ENCODE measurements around the gene SPINDOC. TPM values are rescaled to one million over a fixed set of nuclear protein-coding genes. Genes with fewer than 3 reads are reported as not detected.
A peak's percentile ranks its signal among the peaks of the same experiment; 100 is the strongest.
"Not testable (repeated sequence)": the region's sequence is repeated elsewhere in the genome, so short reads cannot be mapped to it uniquely, and the experiment has no call there.

Gene SPINDOC
- polyA plus RNA-seq, 1 donor: 20.1 TPM

GRCh38 chr11:63855975-63856374 lies 42.7 kb downstream of the SPINDOC start:
- DNase-seq (ENCODE audit: low read depth): no peak

DNA sequence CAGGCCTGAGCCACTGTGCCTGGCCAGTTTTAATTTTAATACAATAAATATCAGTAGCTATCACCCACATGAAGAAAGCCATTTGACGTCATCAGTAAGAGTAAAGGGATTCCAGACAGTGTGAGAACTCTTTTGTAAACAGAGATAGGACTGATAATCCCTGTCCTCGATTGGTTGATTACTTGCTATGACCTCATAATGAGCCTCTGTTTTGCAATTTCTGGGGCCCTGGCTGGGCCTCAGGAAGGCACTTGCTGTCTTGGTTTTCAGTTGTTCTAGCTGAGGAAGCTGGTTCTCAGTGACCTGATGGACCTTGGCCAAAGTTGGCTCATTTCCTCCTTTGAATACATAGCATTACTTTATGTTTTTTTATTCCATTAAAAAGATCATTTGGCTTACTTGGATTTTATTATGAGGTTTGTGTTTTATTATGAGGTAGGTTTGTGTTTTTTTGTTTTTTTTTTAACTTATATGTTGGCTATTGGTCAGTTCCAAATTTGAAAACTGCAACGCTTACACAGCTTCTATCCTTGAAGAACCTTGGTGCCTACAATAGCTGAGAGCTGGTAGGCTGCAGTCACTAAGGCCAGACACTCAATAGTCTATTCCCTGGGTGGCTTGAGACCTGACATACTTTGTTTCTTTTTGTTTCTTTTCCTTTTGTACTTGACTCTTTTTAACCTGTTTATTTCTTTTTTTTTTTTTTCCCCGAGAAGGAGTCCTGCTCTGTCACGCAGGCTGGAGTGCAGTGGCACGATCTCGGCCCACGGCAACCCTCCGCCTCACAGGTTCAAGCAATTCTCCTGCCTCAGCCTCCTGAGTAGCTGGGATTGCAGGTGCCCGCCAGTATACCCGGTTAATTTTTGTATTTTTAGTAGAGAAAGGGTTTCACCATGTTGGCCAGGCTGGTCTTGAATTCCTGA lies 45.6 kb downstream of the SPINDOC start:
- DNase-seq (ENCODE audit: low read depth): no peak

DNA sequence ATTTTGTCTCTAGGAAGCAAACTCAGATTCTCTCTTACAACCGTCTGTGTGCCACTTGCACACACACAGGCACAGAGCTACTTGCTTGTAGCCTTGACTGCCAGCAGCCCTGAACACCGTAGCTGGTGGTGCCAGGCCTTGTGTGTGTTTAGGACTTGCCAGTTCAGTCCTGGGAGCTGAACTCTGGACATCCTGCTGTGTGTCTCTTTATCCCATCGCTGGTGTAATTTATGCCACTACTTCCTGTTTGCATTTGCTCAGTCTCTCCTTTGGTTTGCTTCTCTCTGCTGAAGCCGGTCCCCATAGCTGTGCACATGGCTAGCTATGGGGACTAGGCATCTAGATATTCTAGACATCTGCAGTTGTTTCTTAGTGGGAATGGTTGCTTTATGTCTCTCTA lies 49.7 kb downstream of the SPINDOC start:
- DNase-seq (ENCODE audit: low read depth): no peak

DNA sequence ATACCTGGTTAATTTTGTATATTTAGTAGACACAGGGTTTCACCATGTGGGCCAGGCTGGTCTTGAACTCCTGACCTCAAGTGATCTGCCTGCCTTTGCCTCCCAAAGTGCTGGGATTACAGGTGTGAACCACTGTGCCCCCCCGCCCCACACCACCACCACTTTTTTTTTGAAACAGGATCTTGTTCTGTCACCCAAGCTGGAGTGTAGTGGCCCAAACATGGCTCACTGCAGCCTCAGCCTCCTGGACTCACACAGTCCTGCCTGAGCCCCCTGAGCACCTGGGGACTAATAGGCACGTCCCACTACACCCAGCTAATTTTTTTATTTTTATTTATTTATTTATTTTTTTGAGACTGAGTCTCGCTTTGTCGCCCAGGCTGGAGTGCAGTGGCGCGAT lies 50.4 kb downstream of the SPINDOC start:
- DNase-seq (ENCODE audit: low read depth): not testable (repeated sequence)

DNA sequence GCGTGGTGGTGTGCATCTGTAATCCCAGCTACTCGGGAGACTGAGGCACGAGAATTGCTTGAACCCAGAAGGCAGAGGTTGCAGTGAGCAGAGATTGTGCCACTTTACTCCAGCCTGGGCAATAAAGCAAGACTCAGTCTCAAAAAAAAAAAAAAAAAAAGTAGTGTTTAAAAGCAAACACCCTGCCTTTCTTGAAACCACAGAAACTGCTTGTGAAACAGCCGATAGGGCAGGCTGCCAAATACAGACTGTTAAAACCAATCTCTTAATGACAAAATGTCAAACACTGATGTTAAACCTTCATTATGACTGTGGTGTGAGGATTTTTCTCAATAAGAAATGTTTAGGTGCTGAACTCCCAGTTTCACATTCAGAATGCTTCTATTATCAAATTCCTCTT lies 53.0 kb downstream of the SPINDOC start:
- no peak for DNase-seq (ENCODE audit: low read depth)

GRCh38 chr11:63867511-63867910 lies 54.3 kb downstream of the SPINDOC start:
- no peak for DNase-seq (ENCODE audit: low read depth)

DNA sequence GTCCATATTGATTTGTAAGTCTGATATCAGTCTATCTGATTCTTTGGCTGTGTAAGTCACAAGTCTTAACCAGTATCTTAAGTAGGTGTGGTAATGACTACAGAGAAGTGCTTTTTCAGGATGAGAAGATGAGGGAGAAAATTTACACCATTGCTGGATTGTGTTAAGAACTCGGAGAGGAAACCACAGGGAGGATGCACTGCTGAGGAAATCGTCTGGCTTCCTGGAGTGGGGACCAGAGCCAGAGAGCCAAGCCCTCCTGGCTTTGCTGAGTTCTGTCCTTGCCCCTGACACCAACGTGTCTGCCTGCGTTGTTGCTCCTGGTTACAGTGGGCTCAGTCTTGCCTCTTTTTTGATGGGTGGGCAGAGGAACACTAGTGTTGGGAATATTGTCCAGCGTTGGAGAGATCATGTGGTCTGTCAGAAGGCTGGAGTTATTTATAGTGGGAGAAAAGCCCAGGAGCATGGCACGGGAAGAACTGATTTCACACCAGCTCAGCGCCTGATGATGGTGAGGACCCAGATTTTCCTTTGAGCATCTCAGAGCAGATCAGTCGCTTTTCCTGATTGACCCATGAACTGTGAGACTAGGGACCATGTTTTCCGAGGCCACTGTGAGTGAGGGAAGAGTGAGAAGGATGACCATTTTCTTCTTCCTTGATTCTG lies 55.3 kb downstream of the SPINDOC start:
- no peak for DNase-seq (ENCODE audit: low read depth)

DNA sequence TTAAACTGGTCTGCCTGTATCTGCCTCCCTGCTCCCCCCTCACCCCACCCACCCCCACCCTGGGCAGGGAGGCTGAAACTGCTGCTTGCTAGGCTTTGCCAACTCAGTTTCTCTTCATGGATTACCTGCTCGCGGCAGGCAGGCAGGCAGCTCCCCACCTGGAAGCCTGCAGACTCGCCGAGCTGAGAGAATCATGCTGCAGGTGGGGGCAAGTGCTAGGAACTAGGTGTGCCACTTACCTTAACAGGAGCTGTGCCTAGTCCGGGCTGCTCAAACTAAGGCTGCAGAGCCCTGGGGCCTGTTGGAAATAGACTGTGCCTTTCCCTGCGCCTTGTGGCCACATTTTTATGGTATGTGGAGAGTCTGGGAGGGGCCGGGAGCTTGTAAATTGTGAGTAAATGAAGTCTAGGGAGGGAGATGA lies 55.9 kb downstream of the SPINDOC start:
- no peak for DNase-seq (ENCODE audit: low read depth)

GRCh38 chr11:63869683-63870082 lies 56.4 kb downstream of the SPINDOC start:
- no peak for DNase-seq (ENCODE audit: low read depth)

DNA sequence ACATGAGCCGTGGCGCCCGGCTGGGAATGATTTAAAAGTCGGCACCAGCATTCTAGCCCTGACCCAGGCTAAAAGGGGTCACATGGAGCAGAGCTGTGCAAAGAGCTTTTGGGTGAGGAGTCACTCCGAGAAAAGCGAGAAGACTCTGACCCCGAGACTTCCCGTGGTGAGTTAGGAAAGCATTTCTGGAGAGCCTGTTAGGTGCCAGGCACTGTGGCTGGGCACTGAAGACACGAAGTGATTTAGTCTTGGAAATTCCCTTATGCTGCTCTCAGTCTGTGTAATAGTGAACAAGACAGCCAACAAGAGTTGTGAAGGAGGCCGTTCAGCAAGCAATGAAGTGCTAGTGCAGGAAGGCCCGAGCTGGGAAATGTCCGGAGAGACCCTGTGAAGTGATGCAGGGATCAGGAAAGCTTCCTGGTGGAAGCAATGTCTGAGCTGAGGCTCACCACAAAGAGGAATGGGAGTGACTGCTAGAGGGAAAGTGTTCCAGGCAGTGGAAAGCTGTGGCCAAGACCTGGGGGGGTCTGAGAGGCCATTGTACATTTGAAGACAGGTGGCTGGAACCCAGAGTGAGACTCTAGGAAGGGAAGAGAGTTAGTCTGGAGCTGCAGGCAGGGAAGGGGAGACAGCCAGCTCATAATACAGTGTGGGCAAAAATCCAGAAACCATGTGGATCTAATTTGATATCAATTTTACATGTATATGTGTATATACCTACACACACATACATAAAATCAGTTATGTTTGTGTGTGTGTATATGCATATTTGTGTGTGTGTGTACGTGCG lies 57.3 kb downstream of the SPINDOC start:
- no peak for DNase-seq (ENCODE audit: low read depth)

DNA sequence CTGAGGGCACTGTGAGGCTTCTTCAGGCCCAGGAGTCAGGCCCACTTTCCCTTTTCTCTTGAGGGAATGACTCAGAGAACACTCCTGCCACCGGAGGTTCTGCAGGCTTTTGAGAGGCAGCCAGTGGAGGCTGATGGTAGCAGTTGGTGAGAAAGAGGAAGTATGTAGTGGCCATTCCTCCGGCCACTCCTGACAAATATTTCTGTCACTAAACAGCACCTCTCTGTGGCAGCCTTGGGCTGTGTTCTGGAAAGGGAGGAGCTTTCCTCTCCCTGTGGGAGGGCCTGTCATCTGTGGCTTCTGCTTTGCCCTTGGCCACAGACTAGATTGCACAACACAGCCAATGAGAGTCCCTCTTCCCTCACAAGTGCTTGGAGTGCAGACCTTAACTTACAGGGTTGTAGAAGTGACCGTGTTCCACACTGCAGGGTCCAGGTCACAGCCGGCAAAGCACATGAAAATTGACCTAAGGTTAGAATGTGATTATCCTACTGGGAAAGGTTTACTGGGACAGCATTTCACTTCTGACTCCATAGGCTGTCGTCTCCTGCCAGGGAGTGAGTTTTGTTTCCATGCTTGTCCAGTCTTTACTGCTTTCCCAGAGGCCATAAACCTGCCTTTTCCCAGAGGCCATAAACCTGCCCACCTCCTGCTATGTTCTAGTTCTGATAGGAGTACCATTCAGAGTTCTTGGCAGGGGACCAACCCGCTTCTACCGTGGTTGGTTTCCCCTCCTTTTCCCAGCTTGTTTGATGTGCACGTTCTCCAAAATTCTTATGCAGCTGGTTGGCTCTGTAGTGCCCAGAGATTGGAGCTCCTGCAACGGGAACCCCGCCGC lies 58.9 kb downstream of the SPINDOC start:
- peak; percentile 58 for DNase-seq (ENCODE audit: low read depth)

GRCh38 chr11:63872800-63873197 lies 59.5 kb downstream of the SPINDOC start:
- no peak for DNase-seq (ENCODE audit: low read depth)

DNA sequence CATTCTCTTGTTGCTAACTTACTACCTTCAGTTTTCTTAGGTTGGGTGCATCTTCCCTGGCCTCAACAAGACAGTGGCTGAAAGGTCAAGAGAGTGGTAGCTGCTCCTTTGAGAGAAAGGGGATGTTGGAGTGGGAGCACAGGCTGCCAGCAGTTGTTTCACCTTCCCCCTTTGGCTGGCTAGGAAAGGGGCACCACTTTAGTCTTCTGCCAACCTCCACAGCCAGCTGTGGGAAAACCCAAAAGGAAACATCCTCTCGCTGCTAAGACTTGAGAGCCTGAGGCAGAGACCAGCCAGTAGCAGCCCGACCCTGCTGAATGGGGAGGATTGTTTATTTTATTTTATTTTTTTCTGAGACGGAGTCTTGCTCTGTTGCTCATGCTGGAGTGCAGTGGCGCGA lies 60.1 kb downstream of the SPINDOC start:
- no peak for DNase-seq (ENCODE audit: low read depth)

- DNase-seq (ENCODE audit: low read depth): no peak
These were observed 61.3 kb downstream of the SPINDOC start for GRCh38 chr11:63874511-63874910.

- no peak for DNase-seq (ENCODE audit: low read depth)
These were observed 62.3 kb downstream of the SPINDOC start for GRCh38 chr11:63875506-63876065.

GRCh38 chr11:63876616-63877015 lies 63.4 kb downstream of the SPINDOC start:
- DNase-seq (ENCODE audit: low read depth): no peak

Other genes starting within 250 kb of the SPINDOC start
- 61.0 TPM for gene PLAAT3, start 199.0 kb upstream of the SPINDOC start, polyA plus RNA-seq (ENCODE audit: insufficient read length)
- 13.6 TPM for gene ATL3, start 142.1 kb upstream of the SPINDOC start, polyA plus RNA-seq (ENCODE audit: insufficient read length)
- 50.2 TPM for gene RTN3, start 132.0 kb upstream of the SPINDOC start, polyA plus RNA-seq (ENCODE audit: insufficient read length)
- 30.2 TPM for gene ZFTA, start 44.7 kb upstream of the SPINDOC start, polyA plus RNA-seq (ENCODE audit: insufficient read length)
- gene MARK2, start 25.7 kb downstream of the SPINDOC start, polyA plus RNA-seq (ENCODE audit: insufficient read length): 16.7 TPM
- 11.5 TPM for gene RCOR2, start 103.7 kb downstream of the SPINDOC start, polyA plus RNA-seq (ENCODE audit: insufficient read length)
- 17.5 TPM for gene NAA40, start 125.5 kb downstream of the SPINDOC start, polyA plus RNA-seq (ENCODE audit: insufficient read length)
- gene COX8A, start 161.2 kb downstream of the SPINDOC start, polyA plus RNA-seq (ENCODE audit: insufficient read length): 239 TPM
- gene OTUB1, start 173.0 kb downstream of the SPINDOC start, polyA plus RNA-seq (ENCODE audit: insufficient read length): 45.5 TPM
- 2.9 TPM for gene FLRT1, start 222.5 kb downstream of the SPINDOC start, polyA plus RNA-seq (ENCODE audit: insufficient read length)